Choroid plexus epithelial cell (primary cell): Measurements from ENCODE around the gene TCF4.

ENCODE experiments used
- DNase-seq: peaks from one replicate; pipeline ENCODE4 v3.0.0-alpha.2; 2010; ENCODE audit warnings: low read depth
- H3K4me3 ChIP-seq: 2 replicates; pipeline ENCODE4 v1.5.1; 2011; ENCODE audit warnings: low read depth, mild to moderate bottlenecking, control low read depth, low read length, moderate library complexity
- TF ChIP-seq, protein P1 (sequence below): conservative IDR thresholded peaks from 2 replicates; pipeline ENCODE4 v1.5.1; 2011; ENCODE audit warnings: low read depth, mild to moderate bottlenecking, control low read depth, inconsistent platforms, low read length, moderate library complexity

Gene TCF4

DNA sequence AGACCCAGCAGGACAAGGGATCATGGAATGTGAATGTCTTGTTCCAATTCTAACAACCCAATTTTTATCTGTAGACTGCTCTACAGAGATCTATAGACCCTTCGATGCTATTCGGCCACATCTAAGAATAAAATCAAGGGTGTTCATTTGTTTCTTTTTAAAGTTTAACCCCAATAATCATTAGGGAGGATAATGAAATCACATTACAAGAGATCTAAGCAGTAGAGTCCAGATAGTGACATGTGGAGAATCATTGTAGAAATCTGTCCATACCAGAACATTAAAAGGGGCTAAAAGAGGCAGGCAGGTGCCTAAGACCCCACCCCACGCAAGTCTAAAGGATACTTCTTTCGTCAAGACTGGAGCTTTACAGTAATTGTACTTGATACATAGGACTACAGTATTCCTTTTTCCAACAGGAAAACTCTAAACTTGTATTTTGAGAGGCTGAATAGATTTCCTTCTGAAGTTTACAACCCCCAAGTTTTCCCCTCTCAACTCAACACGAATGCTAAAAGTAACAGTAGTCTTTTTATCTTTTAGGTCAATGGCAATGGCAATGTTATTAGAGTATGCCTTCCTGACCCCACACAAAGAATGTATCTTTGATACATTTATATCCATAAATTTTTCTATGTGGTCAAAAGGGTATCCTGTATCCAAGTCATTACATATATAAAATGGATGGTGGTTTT, 183.7 kb downstream of the TCF4 start:
- no peak for DNase-seq
- TF ChIP-seq, protein P1, sequence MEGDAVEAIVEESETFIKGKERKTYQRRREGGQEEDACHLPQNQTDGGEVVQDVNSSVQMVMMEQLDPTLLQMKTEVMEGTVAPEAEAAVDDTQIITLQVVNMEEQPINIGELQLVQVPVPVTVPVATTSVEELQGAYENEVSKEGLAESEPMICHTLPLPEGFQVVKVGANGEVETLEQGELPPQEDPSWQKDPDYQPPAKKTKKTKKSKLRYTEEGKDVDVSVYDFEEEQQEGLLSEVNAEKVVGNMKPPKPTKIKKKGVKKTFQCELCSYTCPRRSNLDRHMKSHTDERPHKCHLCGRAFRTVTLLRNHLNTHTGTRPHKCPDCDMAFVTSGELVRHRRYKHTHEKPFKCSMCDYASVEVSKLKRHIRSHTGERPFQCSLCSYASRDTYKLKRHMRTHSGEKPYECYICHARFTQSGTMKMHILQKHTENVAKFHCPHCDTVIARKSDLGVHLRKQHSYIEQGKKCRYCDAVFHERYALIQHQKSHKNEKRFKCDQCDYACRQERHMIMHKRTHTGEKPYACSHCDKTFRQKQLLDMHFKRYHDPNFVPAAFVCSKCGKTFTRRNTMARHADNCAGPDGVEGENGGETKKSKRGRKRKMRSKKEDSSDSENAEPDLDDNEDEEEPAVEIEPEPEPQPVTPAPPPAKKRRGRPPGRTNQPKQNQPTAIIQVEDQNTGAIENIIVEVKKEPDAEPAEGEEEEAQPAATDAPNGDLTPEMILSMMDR, result no peak
- no peak overlapping the region for H3K4me3 ChIP-seq

DNA sequence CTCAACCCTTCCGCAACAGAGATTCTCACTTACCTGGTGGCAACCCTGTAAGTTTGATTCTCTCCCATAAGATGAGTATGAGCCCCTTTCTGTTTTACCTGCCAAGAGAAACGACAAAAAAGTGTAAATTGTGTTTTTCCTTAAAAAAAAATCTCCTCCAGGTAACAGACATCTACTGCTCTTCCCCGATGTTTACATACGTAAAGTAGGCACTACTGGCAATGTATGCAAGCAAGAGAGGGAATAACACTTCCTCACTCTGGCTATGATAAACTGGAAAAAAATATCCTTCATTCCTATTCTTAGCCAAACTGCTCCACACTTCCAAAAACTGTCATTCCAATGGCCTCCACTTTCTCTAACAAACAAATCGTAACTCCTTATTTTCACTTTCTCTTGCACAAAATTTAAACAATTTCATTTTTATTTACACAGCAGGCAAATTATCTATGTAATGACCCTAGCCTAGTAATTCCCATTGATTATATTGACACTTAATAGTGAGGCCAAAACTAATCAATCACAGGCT, 184.5 kb downstream of the TCF4 start:
- TF ChIP-seq, protein P1, result no peak
- no peak for DNase-seq
- H3K4me3 ChIP-seq, result no peak overlapping the region

DNA sequence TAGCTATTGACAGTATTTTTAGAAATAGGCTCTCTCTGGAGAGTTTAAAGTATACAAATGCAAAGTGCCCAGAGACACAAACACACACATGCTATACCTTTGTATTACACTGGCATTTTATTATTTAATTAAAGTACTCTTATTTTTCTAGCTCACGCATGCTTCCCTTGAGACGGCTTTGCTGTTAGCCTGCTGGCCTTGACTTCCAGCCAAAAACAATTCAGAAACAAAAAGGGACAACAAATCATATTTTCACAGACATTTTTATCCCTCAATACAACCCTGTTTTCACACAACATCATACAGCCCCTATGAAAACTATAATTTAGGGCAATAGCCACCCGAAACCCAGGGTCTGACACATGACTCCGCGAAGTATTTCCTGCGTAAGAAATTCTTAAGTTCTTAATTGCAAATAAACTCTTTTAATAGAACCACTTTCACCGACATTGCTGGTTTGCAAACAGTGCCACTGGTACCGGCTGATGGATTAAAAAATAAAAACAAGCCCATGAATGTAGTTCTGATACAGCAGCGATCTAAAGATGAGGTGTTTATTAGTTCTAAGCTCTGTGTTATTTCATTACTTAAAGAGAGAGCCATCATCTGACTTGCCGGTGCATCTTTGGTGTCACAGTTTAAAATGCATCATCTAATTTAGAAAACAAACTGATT, 185.1 kb downstream of the TCF4 start:
- DNase-seq, result peak; percentile 65
- TF ChIP-seq, protein P1, result no peak
- peak overlapping the region; percentile 28 for H3K4me3 ChIP-seq

DNA sequence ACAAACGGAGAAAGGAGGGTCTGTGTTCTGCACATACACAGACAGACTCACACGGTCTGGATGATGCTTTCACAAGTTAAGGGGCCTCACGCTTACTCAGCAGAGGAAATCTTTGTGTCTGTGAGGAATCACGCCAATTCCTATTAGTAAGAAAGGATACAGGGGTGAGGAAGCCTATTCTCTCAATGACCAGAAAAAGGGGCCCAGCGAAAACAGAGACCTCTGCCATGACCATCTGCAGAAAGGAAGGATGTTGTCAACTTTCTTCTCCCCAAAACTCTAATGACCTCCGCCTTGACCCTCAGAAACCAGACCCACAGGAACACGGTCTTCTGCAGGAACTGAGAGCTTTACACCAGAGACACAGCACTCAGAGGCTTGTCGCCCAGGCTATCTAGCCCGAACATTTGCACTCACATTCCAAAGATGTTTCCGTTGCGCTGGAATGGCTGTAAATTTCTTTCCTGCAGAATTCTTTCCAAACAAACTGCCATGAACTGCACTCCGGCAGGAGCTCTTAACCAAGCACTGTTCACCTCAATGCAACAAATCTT, 186.3 kb downstream of the TCF4 start:
- peak overlapping the region; percentile 32 for H3K4me3 ChIP-seq
- TF ChIP-seq, protein P1, result no peak
- DNase-seq, result peak; percentile 86

DNA sequence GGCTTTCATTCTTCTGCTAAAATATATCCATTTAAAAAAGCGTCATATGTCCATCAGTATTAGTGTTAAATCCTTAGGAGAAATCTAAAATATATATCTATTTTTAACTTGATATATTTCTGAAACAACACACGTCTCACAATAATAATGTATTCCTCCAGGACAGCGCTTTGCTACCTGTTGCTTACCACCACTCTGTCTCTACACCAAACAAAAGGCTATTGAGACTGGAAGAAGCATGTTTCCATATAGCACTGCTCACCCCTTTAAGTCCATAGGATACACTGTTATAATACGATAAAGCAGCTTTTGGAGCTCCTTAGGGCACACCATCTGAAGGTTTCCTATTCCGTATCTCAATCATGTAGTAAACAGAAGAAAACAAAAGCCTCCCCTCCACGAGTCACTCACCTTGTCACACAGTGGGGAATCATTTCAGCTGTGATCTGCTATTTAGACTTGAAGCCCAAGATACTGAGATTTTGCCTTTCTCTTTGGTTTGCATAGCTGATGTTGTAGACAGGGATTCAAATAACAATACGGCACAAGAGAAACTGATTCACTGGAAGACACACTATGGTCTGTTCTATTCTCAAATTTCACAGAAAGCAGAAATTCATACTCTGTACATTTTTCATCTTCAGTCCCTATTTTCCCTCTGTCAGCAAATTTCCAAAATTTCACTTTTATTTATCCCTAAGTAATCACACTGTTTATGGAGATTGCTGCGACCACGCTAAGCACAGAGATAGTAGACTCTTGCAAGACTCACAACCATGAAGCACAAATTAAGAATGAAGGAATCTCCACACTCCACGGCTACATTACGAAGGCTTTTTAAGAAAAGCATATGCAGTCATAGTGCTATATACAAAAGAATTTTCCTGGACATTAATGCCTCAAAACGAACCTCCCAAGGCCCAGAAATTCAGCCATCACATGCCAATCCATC, 187.1 kb downstream of the TCF4 start:
- H3K4me3 ChIP-seq, result peak overlapping the region; percentile 32
- TF ChIP-seq, protein P1, result no peak
- peak; percentile 55 for DNase-seq

DNA sequence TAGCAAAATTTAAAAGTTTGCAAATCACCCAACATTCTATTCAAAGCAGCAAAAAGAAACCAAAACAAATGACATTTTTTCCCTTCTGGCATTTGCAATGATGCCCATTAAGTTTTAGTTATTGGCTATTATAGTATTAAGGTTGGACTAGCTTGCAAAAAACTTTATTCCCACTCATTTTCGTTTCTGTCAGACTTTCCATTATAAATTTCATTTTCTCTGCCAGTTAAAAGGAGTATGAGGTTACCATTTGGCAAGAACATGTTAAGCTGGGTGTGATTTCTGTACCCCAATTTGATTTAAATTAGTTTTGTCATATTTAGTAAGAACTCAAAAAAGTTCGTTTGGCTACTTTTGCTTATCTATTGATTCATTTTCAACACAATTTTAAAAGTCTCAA, 187.9 kb downstream of the TCF4 start:
- TF ChIP-seq, protein P1, result no peak
- DNase-seq, result no peak
- no peak overlapping the region for H3K4me3 ChIP-seq
